Measurements from ENCODE around the gene RPS15. TPM values are rescaled to one million over a fixed set of nuclear protein-coding genes. Genes with fewer than 3 reads are reported as not detected.

RPS15 gene
- total RNA-seq, 6 experiments from 2014 or later = 1,047 to 1,358 (median 1,277) TPM

DNA sequence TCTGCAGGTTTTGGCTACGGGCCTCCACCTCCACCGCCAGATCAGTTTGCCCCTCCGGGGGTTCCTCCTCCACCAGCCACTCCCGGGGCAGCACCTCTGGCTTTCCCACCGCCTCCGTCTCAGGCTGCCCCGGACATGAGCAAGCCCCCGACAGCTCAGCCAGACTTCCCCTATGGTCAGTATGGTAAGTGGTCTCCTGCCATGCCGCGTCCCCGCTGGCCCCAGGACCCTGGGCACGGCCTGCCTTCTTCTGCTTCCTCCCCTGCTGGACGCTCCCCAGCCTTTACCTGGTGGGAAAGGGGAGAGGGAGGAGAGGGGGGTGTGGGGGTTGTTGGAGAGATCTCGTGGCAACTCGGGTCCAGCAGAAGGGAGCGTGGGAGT, 5.7 kb upstream of the RPS15 start:
- Mint-ChIP-seq H3K4me1 (ENCODE audit: low read depth) (no peaks in the 10 kb centered on the region), H3K36me3 (ENCODE audit: low read depth) (no peaks in the 10 kb centered on the region), H3K27ac (no peak overlapping the region), H3K27me3 (ENCODE audit: insufficient read depth) (peaks cover 4% of the 10 kb centered on the region; the same call in 1 of the 2 replicates), H3K9me3 (no peaks in the 10 kb centered on the region), H3K4me3 (no peak overlapping the region)
- DNase-seq = no peak
- TF ChIP-seq, protein P1, sequence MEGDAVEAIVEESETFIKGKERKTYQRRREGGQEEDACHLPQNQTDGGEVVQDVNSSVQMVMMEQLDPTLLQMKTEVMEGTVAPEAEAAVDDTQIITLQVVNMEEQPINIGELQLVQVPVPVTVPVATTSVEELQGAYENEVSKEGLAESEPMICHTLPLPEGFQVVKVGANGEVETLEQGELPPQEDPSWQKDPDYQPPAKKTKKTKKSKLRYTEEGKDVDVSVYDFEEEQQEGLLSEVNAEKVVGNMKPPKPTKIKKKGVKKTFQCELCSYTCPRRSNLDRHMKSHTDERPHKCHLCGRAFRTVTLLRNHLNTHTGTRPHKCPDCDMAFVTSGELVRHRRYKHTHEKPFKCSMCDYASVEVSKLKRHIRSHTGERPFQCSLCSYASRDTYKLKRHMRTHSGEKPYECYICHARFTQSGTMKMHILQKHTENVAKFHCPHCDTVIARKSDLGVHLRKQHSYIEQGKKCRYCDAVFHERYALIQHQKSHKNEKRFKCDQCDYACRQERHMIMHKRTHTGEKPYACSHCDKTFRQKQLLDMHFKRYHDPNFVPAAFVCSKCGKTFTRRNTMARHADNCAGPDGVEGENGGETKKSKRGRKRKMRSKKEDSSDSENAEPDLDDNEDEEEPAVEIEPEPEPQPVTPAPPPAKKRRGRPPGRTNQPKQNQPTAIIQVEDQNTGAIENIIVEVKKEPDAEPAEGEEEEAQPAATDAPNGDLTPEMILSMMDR (IDR thresholded peaks at IDR 0.05) = no peak

- Mint-ChIP-seq H3K27me3 (ENCODE audit: insufficient read depth) (peaks cover 11% of the 10 kb centered on the region), H3K36me3 (ENCODE audit: low read depth) (0 out of 2 replicates have a peak, but pooled peaks cover 3% of the 10 kb centered on the region), H3K4me3 (no peak overlapping the region), H3K27ac (no peak overlapping the region), H3K9me3 (no peaks in the 10 kb centered on the region), H3K4me1 (ENCODE audit: low read depth) (peaks cover 6% of the 10 kb centered on the region; the same call in 1 of the 2 replicates)
- no peak for DNase-seq
- TF ChIP-seq, protein P1 (IDR thresholded peaks at IDR 0.05) = no peak
These were observed 4.8 kb upstream of the RPS15 start for GRCh38 chr19:1433119-1434039.

DNA sequence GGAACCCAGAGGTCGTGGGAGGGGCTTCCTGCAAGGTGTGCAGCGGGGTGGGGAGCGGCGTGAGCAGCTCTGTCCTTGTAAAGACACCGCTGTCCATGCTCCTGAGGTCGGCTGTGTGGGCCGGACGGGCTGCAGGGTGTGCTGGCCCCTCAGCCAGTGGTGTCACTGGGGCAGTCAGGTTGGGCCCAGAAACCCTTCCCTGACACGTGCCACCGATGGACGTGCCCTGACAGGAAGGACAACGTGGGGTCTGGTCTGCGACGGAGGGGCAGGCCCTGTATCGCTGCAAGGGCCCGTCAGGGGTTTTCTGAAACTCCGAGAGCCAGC, 4.2 kb upstream of the RPS15 start:
- peaks cover 6% of the 10 kb centered on the region; the same call in 1 of the 2 replicates for H3K4me1 Mint-ChIP-seq (ENCODE audit: low read depth)
- TF ChIP-seq, protein P1 (IDR thresholded peaks at IDR 0.05) = no peak
- DNase-seq = no peak
- no peak overlapping the region for H3K4me3 Mint-ChIP-seq
- H3K27ac Mint-ChIP-seq = no peak overlapping the region
- peaks cover 12% of the 10 kb centered on the region for H3K27me3 Mint-ChIP-seq (ENCODE audit: insufficient read depth)
- no peaks in the 10 kb centered on the region for H3K9me3 Mint-ChIP-seq
- H3K36me3 Mint-ChIP-seq (ENCODE audit: low read depth) = peaks cover 7% of the 10 kb centered on the region

DNA sequence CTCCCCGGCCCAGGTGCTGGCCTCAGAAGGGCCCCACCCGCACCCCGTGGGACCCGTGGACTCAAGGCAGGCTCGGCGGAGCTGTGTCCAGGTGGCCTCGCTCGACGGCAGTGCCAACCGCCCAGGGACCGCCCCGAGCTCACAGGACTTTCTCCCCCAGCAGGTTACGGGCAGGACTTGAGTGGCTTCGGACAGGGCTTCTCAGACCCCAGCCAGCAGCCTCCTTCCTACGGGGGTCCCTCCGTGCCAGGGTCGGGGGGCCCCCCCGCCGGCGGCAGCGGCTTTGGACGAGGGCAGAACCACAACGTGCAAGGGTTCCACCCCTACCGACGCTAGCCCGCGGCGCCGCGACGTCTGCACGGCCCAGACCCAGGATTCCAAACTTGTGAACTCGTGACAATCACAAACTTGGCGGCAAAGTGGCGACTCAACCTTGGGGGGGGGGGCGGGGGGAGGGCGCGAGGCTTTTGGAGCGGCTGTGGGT, 3.6 kb upstream of the RPS15 start:
- DNase-seq = no peak
- H3K9me3 Mint-ChIP-seq = no peaks in the 10 kb centered on the region
- peaks cover 16% of the 10 kb centered on the region for H3K27me3 Mint-ChIP-seq (ENCODE audit: insufficient read depth)
- H3K27ac Mint-ChIP-seq = no peak overlapping the region
- TF ChIP-seq, protein P1 (IDR thresholded peaks at IDR 0.05) = no peak
- H3K4me1 Mint-ChIP-seq (ENCODE audit: low read depth) = peaks cover 9% of the 10 kb centered on the region; the same call in 1 of the 2 replicates
- no peak overlapping the region for H3K4me3 Mint-ChIP-seq
- peaks cover 13% of the 10 kb centered on the region for H3K36me3 Mint-ChIP-seq (ENCODE audit: low read depth)

DNA sequence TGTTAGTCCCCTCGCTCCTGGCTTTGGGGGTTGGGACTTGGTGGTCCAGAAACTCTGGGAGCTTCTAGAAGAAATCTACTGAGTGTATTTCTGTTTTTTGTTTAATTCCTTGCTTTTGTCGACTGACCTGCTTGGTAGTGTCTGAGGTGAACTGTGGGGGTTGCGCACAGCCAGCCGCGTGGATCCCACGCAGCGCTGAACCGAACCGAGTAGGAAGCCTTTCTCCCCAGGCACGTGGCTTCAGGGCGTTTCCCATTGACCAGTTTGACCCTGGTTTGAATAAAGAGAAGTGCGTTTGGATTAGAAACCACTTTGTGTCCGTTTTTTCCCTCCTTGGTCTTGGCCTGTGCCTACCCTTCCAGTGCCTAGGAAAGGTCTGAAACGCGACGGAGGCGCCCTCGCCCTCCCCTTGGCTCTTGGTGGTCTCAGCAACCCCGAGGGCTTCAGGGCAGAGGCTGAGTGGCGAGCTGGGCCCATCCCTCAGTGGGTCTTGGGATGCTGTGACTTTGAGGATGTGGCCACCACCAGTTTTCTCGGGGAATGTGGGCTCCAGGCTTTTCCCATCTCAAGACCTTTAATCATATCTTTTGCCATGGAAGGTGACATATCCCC, 2.7 kb upstream of the RPS15 start:
- Mint-ChIP-seq H3K4me1 (ENCODE audit: low read depth) (peaks cover 11% of the 10 kb centered on the region; the same call in 1 of the 2 replicates), H3K36me3 (ENCODE audit: low read depth) (peaks cover 17% of the 10 kb centered on the region), H3K4me3 (no peak overlapping the region; the same call in 1 of the 2 replicates), H3K27me3 (ENCODE audit: insufficient read depth) (peaks cover 18% of the 10 kb centered on the region), H3K9me3 (no peaks in the 10 kb centered on the region), H3K27ac (peak overlapping the region; percentile 43; the same call in 1 of the 2 replicates)
- TF ChIP-seq, protein P1 (IDR thresholded peaks at IDR 0.05) = no peak
- no peak for DNase-seq
